GM12874 (cell line): ENCODE measurements around the gene CCDC12.

Experiments
- CTCF ChIP-seq: IDR thresholded peaks from 2 replicates; pipeline ENCODE4 v1.5.1; 2011; ENCODE audit warnings: low read depth, mild to moderate bottlenecking, control low read depth, low read length, moderate library complexity; ENCODE audit not compliant: insufficient read depth

Gene CCDC12

DNA sequence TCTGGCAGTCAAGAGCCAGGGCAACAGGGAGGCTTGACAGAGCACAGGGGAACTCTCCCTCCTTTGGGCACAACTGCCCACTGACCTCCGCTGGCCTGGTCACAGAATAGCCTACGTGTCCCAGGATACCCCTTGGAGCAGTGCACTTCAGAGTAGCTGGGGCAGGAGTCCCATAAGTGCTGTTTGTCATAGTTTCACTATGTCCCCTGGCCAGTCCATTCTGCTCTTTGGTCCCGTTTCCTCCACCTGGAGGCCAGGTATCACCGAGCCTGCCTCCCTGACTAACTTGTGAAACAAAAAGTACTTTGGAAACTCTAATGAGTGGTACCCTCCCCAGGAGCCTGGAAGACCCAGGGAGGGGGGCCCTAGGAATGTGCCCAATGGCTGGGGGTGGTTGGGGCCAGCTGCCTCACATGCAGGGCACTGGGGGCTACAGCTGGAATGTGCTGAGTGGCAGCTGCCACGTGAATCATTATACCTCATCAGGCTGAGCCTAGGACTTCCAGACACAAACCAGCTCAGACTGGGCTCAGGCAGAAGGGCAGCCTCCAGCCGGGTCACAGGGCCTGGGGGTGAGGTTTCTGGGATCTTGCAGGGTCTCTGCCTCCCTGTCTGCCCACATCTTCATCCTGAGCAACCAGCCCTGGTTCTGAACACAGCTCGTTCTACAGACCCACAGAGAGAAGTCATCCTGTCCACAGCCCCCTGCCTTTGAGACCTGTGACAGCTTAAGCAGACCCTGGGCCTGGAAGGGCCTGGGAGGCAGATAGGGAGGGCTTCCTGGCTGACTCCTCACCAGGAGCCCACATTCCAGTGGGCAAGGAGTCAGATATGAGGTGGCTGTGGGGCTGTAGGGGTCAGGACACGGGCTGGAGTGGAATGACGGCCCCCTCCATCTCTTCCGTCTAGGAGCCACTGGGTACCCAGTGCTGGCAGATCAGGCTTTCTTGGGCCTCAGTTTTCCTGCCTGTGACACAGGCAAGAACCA is 99.9 kb downstream of the CCDC12 start:
- no peak for TF ChIP-seq CTCF

DNA sequence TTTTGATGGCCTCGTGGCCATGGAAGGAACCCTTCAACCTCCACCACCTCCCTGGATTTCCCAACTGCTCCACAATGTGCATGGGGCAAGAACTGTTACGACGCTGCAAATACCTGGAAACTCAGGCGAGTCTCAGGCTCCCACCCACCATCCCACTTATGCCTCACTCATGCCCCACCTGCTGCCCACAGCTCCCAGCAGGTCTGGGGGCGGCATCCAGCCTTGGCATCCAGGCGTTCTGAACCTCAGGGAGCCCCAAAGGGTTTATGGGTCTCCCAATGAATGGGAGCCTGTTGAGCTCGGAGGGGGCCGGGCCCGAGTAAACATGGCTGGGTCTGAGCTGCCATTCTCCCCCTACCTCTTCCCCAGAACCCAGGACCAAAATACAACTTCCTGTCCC is 101.0 kb downstream of the CCDC12 start:
- TF ChIP-seq CTCF = no peak

DNA sequence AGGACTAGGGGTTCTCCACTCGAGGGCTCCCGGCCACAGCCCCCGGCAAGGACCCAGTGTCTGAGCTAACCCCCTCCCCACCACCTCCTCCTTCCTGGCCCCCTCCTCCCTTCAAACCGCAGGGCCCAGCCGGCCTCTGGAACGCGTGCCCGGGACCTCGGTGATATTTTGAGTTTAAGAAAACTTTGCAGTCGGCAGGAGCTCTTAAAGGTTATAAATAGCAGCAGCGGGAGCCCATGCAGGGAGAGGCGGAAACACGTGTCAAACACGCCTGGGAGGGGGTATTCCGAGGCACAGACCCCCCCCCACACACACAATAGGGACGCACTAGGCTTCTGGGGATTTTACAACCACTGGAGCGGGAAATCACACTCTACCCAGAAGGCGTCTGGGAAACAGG is 102.1 kb downstream of the CCDC12 start:
- TF ChIP-seq CTCF = no peak

DNA sequence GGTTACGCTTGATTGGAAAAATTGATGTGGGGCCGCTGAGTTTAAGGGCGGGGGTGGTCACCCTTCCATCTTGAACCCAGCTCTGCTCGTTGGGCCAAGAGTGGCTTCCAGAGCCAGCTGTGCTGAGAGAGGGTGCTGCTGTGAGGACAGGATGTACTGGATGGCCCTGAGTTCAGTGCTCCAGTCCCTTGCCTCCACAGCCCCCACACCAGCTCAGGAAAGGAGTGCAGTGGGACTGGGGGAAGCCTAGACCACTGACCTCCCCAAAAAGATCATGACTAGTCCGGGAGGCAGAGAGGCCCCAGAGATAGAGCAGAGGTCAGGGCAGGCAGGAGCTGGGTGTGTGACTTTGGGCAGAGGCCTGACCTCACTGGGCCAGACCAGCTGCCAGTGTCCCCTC is 103.0 kb downstream of the CCDC12 start:
- TF ChIP-seq CTCF = no peak
